ENCODE measurements around the gene NEDD9. TPM values are rescaled to one million over a fixed set of nuclear protein-coding genes. Genes with fewer than 3 reads are reported as not detected.

NEDD9 gene
- polyA plus RNA-seq, 1 donor (not counting 4 experiments of a cell fraction or from before 2014, with no cell fraction given), result 3.3 TPM

DNA sequence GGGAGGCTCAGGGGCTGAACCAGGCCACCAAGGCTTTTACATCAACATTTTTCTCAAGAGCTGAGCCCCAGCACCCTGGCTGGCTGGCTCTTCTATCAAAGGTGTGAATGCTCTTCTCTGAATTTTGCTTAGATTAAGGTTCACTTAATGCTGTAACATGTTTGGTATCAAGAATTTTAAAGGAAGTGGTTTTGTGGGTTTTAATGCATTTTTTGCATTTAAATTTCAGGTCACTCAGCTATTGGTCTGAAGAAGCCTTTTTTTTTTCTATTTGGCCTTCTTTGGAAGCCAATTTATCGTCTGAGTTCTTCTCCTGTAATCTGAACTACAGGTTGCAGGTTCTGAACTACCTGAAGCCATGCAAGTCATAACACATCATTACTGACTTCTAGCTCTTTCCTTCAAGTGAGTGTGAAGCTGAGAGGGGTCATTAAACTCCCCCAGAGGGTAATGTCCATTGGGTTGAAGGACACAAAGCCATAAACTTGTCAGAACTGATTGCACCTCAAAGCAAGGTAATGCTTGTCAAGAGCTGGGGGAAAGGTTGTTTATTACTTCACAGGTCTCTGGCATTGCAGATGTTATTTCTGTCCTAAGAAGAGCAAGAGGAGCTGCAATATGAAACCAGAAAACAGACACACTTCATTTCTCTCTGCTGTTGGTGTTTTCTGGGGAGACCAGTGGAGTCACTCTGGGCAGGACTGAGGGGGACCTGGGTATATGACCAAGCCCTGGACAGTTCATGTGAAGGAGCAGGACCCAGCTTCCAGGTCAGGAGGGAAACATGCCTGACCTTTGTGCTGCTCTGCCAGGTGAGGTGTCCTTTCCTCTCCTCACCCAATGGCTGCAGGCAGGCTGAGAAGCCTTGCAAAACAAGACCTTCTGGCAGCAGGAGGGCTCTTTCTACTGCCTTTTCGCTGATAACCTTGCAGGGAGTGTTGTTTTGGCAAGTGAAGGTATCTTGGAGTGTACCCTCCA is 26.1 kb upstream of the NEDD9 start:
- H3K9me3 ChIP-seq (ENCODE audit: control insufficient read depth, low read depth, low read length), result no peaks in the 10 kb centered on the region
- no peaks in the 10 kb centered on the region for H3K9me1 ChIP-seq (ENCODE audit: control insufficient read depth, extremely low read depth, insufficient read depth, low read length)
- H3K4me1 ChIP-seq (ENCODE audit: control insufficient read depth, extremely low read depth, insufficient read depth, low read length), result peaks cover 14% of the 10 kb centered on the region
- H3K79me2 ChIP-seq (ENCODE audit: control insufficient read depth, insufficient read depth, low read length), result no peaks in the 10 kb centered on the region
- no peak overlapping the region for H3K4me2 ChIP-seq (ENCODE audit: control insufficient read depth, extremely low read depth, insufficient read depth, low read depth, low read length)
- DNase-seq (ENCODE audit: low read depth, low spot score), result no peak
- no peak for FAIRE-seq
- no peak overlapping the region for H3K27ac ChIP-seq (ENCODE audit: control insufficient read depth, insufficient read depth, low read length)
- H2AFZ ChIP-seq (ENCODE audit: control insufficient read depth, low read length), result peak overlapping the region; percentile 19
- H4K20me1 ChIP-seq (ENCODE audit: control insufficient read depth, extremely low read depth, insufficient read depth, low read length), result no peaks in the 10 kb centered on the region
- TF ChIP-seq, protein P1, sequence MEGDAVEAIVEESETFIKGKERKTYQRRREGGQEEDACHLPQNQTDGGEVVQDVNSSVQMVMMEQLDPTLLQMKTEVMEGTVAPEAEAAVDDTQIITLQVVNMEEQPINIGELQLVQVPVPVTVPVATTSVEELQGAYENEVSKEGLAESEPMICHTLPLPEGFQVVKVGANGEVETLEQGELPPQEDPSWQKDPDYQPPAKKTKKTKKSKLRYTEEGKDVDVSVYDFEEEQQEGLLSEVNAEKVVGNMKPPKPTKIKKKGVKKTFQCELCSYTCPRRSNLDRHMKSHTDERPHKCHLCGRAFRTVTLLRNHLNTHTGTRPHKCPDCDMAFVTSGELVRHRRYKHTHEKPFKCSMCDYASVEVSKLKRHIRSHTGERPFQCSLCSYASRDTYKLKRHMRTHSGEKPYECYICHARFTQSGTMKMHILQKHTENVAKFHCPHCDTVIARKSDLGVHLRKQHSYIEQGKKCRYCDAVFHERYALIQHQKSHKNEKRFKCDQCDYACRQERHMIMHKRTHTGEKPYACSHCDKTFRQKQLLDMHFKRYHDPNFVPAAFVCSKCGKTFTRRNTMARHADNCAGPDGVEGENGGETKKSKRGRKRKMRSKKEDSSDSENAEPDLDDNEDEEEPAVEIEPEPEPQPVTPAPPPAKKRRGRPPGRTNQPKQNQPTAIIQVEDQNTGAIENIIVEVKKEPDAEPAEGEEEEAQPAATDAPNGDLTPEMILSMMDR (optimal IDR thresholded peaks at IDR 0.05 in 1 of 3, IDR thresholded peaks at IDR 0.05 in 1 of 3, conservative IDR thresholded peaks at IDR 0.05 in 1 of 3; ENCODE audit: extremely low read depth in 1 of 3, insufficient read depth in 2 of 3, low read length in 3 of 3), result no peak
- TF ChIP-seq EZH2 (IDR thresholded peaks at IDR 0.05; ENCODE audit: low read length), result no peak
- H3K9ac ChIP-seq (ENCODE audit: control insufficient read depth, extremely low read depth, insufficient read depth, low read length), result no peak overlapping the region
- no peaks in the 10 kb centered on the region for H3K27me3 ChIP-seq (ENCODE audit: control insufficient read depth, extremely low read depth, insufficient read depth, low read length)
- no peak overlapping the region for H3K4me3 ChIP-seq (ENCODE audit: control insufficient read depth in 2 of 3, extremely low read depth in 1 of 3, insufficient read depth in 2 of 3, low read depth in 1 of 3, low read length in 3 of 3)
- H3K36me3 ChIP-seq (ENCODE audit: control insufficient read depth in 2 of 2, extremely low read depth in 1 of 2, insufficient read depth in 2 of 2, low read length in 2 of 2), result no peaks in the 10 kb centered on the region
- dilution Hi-C loops (cut with MboI; ENCODE audit: extremely low pct_ligation_motif_present, low sequenced_read_pairs), result no loop called here

DNA sequence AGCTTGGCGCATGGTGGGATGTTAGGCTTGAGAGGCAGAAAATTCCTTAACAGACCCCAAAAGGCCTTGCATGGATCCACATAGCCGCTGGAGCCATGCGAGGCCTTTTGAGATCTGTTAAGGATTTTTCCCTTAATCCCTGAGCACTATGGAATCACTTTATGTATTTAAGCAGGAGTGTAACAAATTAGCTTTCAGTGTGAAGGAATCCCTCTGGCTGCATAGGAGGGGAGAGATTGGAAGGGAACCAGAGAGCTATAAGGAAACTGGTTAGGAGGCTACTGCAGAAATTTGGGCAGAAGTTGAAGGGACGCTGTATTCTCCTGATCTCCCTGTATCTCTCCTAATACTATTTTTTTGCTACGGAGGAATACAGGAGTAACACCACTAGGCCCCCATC is 23.1 kb upstream of the NEDD9 start:
- Histone ChIP-seq H3K27ac (ENCODE audit: control insufficient read depth, insufficient read depth, low read length) (no peak overlapping the region), H3K27me3 (ENCODE audit: control insufficient read depth, extremely low read depth, insufficient read depth, low read length) (no peaks in the 10 kb centered on the region), H3K36me3 (ENCODE audit: control insufficient read depth in 2 of 2, extremely low read depth in 1 of 2, insufficient read depth in 2 of 2, low read length in 2 of 2) (no peaks in the 10 kb centered on the region), H3K4me1 (ENCODE audit: control insufficient read depth, extremely low read depth, insufficient read depth, low read length) (peaks cover 25% of the 10 kb centered on the region), H2AFZ (ENCODE audit: control insufficient read depth, low read length) (no peak overlapping the region), H3K79me2 (ENCODE audit: control insufficient read depth, insufficient read depth, low read length) (no peaks in the 10 kb centered on the region), H3K4me3 (ENCODE audit: control insufficient read depth in 2 of 3, extremely low read depth in 1 of 3, insufficient read depth in 2 of 3, low read depth in 1 of 3, low read length in 3 of 3) (no peak overlapping the region), H3K9me1 (ENCODE audit: control insufficient read depth, extremely low read depth, insufficient read depth, low read length) (no peaks in the 10 kb centered on the region), H3K9me3 (ENCODE audit: control insufficient read depth, low read depth, low read length) (no peaks in the 10 kb centered on the region), H4K20me1 (ENCODE audit: control insufficient read depth, extremely low read depth, insufficient read depth, low read length) (no peaks in the 10 kb centered on the region), H3K9ac (ENCODE audit: control insufficient read depth, extremely low read depth, insufficient read depth, low read length) (no peak overlapping the region), H3K4me2 (ENCODE audit: control insufficient read depth, extremely low read depth, insufficient read depth, low read depth, low read length) (no peak overlapping the region)
- TF ChIP-seq, protein P1 (optimal IDR thresholded peaks at IDR 0.05 in 1 of 3, IDR thresholded peaks at IDR 0.05 in 1 of 3, conservative IDR thresholded peaks at IDR 0.05 in 1 of 3; ENCODE audit: extremely low read depth in 1 of 3, insufficient read depth in 2 of 3, low read length in 3 of 3), result no peak
- no peak for TF ChIP-seq EZH2 (IDR thresholded peaks at IDR 0.05; ENCODE audit: low read length)
- no peak for DNase-seq (ENCODE audit: low read depth, low spot score)
- no peak for FAIRE-seq
- dilution Hi-C loops (cut with MboI; ENCODE audit: extremely low pct_ligation_motif_present, low sequenced_read_pairs), result no loop called here
